IPS-15b (cell line): ENCODE data around the gene BPIFA2.

Source experiments
- H3K27me3 ChIP-seq: one replicate; pipeline ENCODE4 v1.6.1; 2013; ENCODE audit warnings: low read length; ENCODE audit not compliant: control insufficient read depth, insufficient read depth
- H3K36me3 ChIP-seq: one replicate; pipeline ENCODE4 v1.6.1; 2013; ENCODE audit warnings: low read length; ENCODE audit not compliant: control insufficient read depth, insufficient read depth
- H3K4me1 ChIP-seq: one replicate; pipeline ENCODE4 v1.6.1; 2013; ENCODE audit warnings: mild to moderate bottlenecking, low read length; ENCODE audit not compliant: control insufficient read depth, insufficient read depth
- H3K4me3 ChIP-seq: one replicate; pipeline ENCODE4 v1.5.1; 2013; ENCODE audit warnings: low read depth, low read length
- H3K9ac ChIP-seq: one replicate; pipeline ENCODE4 v1.6.1; 2013; ENCODE audit warnings: low read depth, mild to moderate bottlenecking, low read length
- H3K9me3 ChIP-seq: one replicate; pipeline ENCODE4 v1.6.1; 2013; ENCODE audit warnings: mild to moderate bottlenecking, low read length; ENCODE audit not compliant: control insufficient read depth, insufficient read depth

The BPIFA2 gene

DNA sequence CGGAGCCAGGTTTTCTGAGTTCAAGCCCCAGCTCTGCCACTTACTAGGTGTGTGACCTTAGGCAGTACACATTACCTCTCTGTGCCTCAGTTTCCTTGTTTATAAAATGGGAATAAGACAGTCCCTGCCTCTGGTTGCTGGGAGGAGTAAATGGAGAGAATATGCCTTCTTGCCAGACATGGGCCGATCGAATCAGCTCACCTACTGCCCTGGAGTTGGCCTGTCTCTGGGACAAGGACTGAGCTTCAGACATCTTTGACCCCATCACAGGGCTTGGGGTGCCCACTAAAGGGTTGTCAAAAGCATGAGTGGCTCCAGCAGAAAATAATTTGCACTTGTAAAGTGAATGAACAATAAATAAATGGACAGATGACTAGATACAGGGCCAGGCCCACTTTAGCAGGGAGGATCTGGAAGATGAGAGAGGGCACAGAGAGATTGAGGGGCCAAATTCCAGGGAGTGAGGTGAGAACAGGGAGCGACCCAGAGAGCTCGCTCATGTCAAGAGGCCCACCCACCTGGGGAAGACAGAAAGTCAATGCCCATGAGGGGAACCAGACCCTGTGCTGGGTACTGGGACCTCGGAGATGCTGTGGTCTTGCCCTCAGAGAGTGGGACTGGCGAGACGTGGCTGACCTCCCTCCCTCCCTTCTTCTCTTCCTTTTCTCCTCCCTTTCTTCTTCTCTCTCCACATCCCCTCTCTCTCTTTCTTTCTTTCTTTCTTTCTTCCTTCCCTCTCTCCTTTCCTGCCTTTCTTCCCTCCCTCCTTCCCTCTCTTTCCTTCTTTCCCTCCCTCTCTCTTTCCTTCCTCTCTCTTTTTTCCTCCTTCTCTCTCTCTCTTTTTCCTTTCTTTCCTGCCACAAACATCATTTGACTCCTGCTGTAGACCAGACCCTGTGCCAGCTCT lies 3.9 kb upstream of the BPIFA2 start:
- Histone ChIP-seq H3K9me3 (no peaks in the 10 kb centered on the region), H3K4me3 (no peak overlapping the region), H3K9ac (no peak overlapping the region), H3K27me3 (no peaks in the 10 kb centered on the region), H3K36me3 (no peaks in the 10 kb centered on the region), H3K4me1 (no peaks in the 10 kb centered on the region)

DNA sequence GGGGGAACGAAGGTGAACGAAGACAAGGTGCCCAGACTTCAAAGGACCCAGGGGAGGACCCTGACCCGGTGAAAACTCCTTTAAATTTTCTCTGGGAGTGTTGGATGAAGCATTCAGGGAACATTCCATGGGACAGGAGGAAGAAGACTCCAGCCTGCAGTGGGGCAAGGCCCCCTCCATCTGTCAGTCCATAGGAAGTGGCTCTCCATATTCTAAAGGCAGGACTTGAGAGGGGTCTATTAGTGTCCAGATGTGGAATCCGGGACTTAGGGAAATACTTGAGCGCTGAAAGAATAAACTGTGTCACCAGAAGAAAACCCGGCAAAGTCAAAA lies 3.2 kb upstream of the BPIFA2 start:
- no peaks in the 10 kb centered on the region for H3K27me3 ChIP-seq
- H3K9ac ChIP-seq = no peak overlapping the region
- H3K4me1 ChIP-seq = no peaks in the 10 kb centered on the region
- H3K4me3 ChIP-seq = no peak overlapping the region
- H3K36me3 ChIP-seq = no peaks in the 10 kb centered on the region
- H3K9me3 ChIP-seq = no peaks in the 10 kb centered on the region

DNA sequence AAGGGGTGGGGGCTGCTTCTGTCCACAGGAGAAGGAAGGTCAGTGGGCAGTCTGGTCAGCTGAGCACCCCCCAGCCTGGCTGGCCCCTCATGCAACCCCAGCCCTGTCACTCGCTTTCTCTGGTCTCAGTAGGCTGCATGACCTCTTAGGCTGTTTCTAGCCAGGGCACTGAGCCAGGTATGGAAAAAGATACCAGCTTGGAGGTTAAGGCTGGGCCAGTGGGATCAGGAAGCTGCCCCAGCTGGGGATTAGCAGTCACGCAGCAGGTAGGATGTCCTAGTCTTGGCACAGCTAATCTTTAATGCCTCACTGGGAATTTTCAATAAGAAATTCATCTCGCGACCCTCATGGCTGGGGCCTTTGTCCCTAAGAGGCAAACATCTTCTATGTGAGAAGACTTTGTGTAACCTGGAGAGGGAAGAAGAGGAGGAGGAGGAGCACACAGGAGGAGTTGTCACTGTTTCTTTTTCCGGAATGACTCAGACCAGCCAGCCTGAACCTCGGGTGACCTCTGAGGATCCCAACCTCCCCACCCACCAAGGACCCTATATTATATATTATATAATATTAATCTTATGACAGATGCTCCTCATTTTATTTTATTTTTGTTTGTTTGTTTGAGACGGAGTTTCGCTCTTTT lies 2.4 kb upstream of the BPIFA2 start:
- Histone ChIP-seq H3K9me3 (no peaks in the 10 kb centered on the region), H3K36me3 (no peaks in the 10 kb centered on the region), H3K4me3 (no peak overlapping the region), H3K9ac (no peak overlapping the region), H3K4me1 (no peaks in the 10 kb centered on the region), H3K27me3 (no peaks in the 10 kb centered on the region)

DNA sequence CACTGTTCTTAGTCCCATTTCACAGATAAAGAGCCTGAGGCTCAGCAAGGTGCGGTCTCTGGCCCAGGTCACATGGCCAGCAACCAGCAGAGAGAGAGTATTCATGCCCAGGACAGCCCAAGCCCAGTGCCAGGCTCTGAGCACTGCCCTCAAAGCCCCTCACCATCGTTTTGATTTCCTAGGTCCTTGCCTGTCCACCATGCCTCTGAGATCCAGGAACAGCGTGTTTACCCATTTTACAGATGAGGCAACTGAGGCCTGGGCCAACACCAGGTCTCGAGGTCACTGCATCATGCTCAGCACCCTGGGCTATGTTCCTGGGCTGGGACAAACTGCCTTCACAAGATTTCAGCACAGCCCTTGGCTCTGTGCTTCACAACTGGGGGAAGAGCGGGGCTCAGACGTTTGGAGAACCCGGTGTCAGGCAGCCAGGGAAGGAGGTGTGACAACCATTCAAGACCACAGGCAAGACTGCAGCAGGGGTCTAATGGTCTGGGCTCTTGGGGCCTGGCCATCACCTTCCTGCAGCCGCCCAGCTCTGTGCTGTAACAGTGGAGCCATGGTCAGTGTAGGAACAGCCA lies 1.3 kb upstream of the BPIFA2 start:
- Histone ChIP-seq H3K9ac (no peak overlapping the region), H3K4me3 (no peak overlapping the region), H3K9me3 (no peaks in the 10 kb centered on the region), H3K36me3 (no peaks in the 10 kb centered on the region), H3K27me3 (no peaks in the 10 kb centered on the region), H3K4me1 (no peaks in the 10 kb centered on the region)

DNA sequence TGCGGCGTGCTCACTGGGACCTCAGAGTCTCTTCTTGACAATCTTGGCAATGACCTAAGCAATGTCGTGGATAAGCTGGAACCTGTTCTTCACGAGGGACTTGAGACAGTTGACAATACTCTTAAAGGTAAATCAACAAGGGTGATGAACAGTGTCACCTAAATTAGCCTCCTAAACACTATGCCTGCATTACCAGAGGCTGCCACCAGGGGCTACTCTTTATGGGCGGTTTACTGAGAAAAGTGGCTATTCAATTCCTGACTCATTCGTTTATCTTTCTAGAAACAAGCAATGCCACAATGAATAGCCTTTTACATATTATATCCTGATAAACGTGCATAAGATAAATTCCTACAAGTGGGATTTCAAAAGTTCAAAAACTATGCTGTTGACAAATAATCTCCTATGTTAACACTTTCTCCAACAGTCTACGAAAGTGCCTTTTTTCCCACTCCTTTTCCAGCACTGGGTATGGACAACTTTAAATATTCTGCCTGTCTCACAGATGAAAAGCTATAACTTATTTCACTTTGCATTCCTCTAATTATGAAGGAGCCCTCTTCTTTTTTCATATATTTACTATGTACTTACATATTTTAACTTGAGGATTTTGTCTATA lies 1.3 kb downstream of the BPIFA2 start:
- no peaks in the 10 kb centered on the region for H3K9me3 ChIP-seq
- no peaks in the 10 kb centered on the region for H3K27me3 ChIP-seq
- no peak overlapping the region for H3K4me3 ChIP-seq
- H3K9ac ChIP-seq = no peak overlapping the region
- H3K4me1 ChIP-seq = no peaks in the 10 kb centered on the region
- H3K36me3 ChIP-seq = no peaks in the 10 kb centered on the region

DNA sequence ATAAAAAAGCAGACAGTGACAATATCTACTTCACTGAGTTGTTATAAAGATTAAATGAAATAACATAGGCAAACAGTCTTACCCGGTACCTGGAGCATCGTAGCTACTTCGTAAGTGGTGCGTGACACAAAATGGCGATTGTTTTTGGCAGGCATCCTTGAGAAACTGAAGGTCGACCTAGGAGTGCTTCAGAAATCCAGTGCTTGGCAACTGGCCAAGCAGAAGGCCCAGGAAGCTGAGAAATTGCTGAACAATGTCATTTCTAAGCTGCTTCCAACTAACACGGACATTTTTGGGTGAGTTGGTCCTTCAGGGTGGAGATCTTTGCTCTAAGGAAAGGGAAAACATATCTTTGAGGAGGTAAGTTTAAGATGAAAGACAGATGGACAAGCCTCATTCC lies 4.8 kb downstream of the BPIFA2 start:
- Histone ChIP-seq H3K4me1 (no peaks in the 10 kb centered on the region), H3K9me3 (no peaks in the 10 kb centered on the region), H3K27me3 (no peaks in the 10 kb centered on the region)

DNA sequence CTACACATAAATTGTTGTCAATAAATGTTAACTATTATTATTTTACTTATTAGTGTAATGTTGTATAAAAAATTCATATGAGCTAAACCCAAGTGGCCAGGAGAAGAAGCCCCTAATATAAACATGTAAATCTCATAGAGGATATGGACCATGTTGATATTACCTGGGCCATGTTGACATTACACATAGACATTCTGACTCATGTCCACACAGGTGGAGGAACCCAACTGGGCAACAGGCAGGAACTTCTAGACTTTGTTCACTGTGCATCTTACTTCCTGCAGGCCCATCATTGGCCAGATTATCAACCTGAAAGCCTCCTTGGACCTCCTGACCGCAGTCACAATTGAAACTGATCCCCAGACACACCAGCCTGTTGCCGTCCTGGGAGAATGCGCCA lies 7.2 kb downstream of the BPIFA2 start:
- H3K9ac ChIP-seq = no peak overlapping the region

More for the DNA sequence above, 4.8 kb downstream of the BPIFA2 start:
- no peak overlapping the region for H3K4me3 ChIP-seq
- no peaks in the 10 kb centered on the region for H3K36me3 ChIP-seq
- no peak overlapping the region for H3K9ac ChIP-seq

DNA sequence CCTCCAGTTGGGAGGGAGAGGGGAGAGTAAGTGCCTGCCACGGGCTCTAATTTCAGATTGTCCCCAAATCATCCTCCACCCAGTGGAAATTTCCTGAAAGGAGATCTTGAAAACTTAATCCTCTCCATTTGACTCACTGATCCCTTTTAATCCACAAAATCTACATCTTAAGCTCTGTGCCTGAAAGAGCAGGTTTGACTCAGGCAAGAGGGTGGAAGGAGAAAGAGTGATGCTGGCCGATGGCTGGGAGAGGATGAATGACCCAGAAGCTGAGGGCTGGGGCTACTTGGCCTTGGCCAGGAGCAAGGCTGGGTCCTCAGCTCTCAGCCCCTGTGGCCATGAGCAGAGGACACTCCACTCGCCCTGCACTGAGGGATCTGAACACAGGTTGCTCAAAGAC lies 8.1 kb downstream of the BPIFA2 start:
- Histone ChIP-seq H3K4me3 (no peak overlapping the region), H3K9me3 (no peaks in the 10 kb centered on the region), H3K27me3 (no peaks in the 10 kb centered on the region), H3K36me3 (no peaks in the 10 kb centered on the region), H3K9ac (no peak overlapping the region), H3K4me1 (peaks cover 7% of the 10 kb centered on the region)

More for the DNA sequence above, 7.2 kb downstream of the BPIFA2 start:
- Histone ChIP-seq H3K27me3 (no peaks in the 10 kb centered on the region), H3K9me3 (no peaks in the 10 kb centered on the region), H3K4me3 (no peak overlapping the region), H3K4me1 (peaks cover 7% of the 10 kb centered on the region), H3K36me3 (no peaks in the 10 kb centered on the region)

DNA sequence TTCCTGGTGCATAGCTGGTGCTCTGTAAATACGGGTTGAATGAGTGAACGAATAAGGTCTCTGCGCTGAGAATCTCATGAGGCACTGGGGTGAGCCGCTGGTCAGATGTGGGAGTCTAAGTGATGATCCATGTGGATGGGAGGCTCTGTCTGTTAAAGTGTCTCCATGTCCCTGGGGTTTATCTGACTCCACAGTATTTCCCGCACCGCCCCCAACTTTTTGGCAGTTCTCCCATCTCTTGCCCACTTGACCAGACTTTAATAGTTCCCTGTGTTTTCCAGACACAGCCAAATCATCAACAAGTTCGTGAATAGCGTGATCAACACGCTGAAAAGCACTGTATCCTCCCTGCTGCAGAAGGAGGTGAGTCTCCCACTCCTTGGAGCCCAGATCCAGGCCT lies 9.9 kb downstream of the BPIFA2 start:
- Histone ChIP-seq H3K4me1 (peaks cover 7% of the 10 kb centered on the region), H3K4me3 (no peak overlapping the region), H3K9me3 (no peaks in the 10 kb centered on the region), H3K9ac (no peak overlapping the region), H3K27me3 (no peaks in the 10 kb centered on the region), H3K36me3 (no peaks in the 10 kb centered on the region)

DNA sequence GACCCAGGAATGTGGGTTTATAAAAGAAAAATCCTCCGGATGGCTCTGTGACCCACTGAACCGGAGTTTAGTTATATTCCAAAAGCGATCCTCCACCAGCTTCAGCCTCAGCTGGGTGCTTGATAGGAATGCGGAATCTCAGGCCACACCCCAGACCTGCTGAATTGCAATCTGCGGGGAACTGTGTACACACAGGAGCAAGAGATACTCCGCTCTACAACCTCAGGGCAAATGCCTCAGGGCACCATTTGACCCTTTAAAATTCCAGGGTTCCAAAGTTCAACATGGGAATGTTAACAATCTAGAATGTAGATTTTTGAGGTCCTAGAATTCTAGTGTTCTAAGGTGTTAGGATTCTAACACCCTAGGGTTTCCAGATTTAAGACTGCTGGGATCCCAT lies 10.8 kb downstream of the BPIFA2 start:
- Histone ChIP-seq H3K27me3 (no peaks in the 10 kb centered on the region), H3K36me3 (no peaks in the 10 kb centered on the region), H3K4me1 (peaks cover 7% of the 10 kb centered on the region), H3K9ac (no peak overlapping the region), H3K4me3 (no peak overlapping the region), H3K9me3 (no peaks in the 10 kb centered on the region)

DNA sequence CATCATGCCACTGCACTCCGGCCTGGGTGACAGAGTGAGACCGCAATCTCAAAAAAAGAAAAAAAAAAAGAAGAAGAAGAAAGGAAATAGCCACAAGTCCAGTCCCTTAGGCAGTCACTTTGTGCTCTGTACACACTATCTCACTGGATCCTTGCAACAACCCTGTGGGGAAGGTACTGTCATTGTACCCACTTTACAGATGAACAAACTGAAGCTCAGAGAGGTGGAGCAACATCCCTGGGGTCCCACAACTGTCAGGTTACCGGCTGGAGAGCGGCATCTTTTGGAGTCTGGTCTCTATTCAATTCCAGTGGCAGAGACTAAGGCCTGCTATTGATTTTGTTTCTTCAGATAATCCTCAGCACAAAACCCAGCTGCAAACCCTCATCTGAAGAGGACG lies 12.2 kb downstream of the BPIFA2 start:
- H3K4me3 ChIP-seq = no peak overlapping the region
- no peaks in the 10 kb centered on the region for H3K36me3 ChIP-seq
- H3K9ac ChIP-seq = no peak overlapping the region
- H3K9me3 ChIP-seq = no peaks in the 10 kb centered on the region
- peaks cover 7% of the 10 kb centered on the region for H3K4me1 ChIP-seq
- no peaks in the 10 kb centered on the region for H3K27me3 ChIP-seq
